Cerebellar cortex (tissue), 1 donor: ENCODE results near the gene TFEB.
A peak's percentile ranks its signal among the peaks of the same experiment; 100 is the strongest.
"Not testable (repeated sequence)": the region's sequence is repeated elsewhere in the genome, so short reads cannot be mapped to it uniquely, and the experiment has no call there.

Source experiments
- DNase-seq: peaks from one replicate; pipeline ENCODE4 v3.0.0-alpha.2; 2015; ENCODE audit warnings: low spot score

The TFEB gene

DNA sequence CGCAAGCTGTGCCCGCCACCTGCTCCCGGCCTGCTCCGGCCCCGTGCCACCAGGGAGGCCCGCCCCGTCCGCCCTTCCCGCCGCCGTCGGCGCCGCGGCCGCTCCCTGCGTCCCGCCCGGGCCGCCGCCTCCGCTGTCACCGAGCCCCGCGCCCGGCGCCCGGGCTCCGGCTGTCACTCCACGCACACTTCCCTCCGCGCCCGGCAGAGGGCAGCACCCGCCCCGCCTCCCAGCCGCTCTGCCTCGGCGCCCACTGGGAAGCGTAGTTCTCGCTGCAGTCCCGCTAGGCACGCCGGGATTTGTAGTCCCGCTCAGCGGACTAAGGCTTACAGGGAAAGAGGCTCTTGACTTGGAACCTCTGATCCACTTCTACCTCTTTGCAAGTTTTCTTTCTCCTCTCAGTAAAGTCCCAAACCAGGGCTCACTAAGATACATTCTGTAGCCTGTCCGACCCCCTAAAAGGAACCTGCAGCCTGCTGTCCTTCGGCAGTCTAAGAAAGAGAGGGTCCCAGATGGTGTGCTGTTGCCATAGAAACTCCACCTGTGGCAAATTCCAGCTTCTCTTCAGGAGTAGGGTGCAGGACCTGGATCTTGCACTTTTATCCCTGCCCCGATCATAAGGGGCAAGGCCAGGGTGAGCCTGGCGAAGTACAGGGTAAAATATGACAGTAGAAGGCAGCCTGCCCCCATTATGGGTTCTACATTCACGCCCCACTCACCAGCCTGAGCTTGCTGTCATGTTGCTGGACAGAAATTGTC, at the start of gene TFEB:
TFEB (minus strand) TSS at position 182 of the 759 bp plus-strand sequence. CDS start 44,395 bp downstream, outside the sequence.
- peak; percentile 95 for DNase-seq

DNA sequence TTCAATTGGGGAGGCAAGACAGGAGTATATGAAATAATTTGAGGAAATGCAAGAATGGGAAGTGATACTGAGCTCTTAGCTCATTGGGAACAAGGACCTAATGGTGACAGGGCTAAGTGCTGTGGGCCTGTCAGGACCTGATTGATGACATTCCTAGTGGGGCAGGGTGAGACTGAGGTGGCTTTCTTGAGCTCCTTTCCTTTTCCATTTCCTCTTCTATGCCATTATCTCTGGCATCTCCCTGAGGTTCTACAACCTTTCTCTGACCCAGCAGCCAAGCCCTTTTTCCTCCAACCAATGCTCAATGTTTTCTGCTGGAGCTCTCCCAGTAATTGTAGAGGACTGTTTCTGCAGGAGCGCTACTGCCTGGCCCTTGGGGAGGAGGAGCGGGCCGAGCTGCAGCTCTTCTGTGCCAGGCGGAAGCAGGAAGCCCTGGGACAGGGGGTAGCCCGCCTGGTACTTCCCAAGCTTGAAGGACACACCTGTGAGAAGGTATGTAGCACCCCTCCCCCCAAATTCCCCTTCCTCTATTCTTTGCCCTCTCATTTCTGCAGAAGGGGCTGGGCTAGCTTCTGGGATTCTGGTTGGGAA, 49.3 kb upstream of the TFEB start:
- no peak for DNase-seq

DNA sequence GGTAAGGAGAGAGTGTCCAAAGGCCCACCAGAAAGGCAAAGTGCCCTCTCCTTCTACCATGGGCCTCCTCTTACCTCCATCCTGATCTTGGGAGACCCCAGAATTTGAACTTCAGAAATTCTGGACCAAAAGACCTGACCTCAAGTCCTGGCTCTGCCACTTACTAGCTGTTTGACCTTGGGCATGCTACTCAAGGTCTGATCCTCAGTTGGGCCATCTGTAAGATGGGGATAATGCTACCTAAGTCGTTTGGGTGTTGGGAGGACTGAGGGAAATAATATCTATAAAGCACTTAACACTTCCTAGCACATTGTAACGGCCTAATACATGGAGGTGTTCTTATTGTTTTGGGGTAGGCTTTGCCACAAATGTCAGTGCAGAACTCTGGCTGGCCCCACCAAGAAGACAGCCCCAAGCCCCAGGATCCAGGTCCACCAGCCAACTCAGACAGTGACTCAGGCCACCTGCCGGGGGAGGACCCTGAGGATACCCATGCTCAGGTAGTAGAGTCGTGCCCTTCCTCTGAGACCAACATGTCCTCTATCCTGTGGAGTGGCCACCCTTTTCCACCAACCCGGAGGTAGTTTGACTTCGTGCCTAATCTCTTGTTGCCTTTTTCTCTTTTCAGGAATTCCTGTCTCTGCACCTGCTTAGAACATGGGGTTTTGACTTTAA, 47.8 kb upstream of the TFEB start:
- no peak for DNase-seq

DNA sequence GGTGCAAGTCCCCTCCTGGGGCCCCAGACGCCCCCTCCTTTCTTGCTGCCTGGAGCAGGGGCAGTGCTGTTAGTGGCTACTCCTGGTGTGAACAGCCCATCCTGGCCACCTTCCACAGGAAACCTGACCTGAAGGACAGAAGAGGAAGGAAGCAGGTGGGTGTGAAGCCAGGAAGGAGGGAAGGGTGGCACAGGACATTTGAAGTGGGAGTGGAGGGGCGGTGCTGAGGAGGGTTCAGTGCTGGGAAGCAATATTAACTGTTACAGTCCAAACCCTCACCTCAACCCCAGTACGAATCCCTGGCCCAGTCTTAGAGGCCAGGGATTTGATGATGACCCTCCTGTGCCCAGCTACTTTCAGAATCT, 45.9 kb upstream of the TFEB start:
- DNase-seq, result no peak

DNA sequence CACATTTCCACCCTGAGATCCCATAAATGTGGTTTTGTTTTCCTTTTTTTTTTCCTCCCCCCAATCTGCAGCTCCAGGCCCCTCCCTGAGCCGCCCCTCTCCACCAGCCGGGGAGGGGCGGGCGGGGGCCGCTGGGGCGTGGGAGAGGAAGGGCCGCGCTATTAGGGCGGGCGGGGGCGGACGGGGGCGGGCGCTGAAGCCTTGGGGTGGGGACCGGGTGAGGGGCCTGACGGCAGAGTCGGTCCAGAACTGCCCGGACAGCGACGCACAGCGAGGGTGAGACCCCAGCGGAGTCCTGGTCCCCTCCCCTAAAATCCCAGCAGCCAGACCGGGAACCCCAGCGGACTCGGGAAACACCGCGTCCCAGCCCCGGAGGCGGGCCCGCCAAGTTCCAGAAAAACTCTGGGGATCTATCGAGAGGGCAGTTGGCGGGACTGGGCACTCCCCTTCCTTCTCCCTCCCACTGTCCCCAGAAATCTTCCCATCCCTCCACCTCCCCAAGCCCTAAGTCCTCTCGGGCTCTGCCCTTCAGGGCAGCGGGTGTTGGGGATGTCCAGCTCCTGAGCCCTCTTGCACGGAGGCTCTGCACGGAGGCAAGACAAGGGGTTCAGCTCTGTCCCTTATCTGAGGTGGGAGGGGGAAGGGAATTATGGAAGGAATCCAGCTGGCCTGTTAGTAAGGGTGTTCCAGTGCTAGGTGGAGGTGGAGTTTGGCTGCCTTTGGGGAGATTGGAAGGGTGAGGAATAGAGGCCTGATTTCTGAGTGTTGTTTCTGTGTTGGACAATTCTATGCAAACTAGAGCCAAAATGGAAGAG, 45.4 kb upstream of the TFEB start, which contains the start of gene PRICKLE4:
PRICKLE4 (plus strand) TSS at position 232 of the 815 bp plus-strand sequence. CDS start 2,692 bp downstream, outside the sequence.
- DNase-seq, result peak; percentile 53

DNA sequence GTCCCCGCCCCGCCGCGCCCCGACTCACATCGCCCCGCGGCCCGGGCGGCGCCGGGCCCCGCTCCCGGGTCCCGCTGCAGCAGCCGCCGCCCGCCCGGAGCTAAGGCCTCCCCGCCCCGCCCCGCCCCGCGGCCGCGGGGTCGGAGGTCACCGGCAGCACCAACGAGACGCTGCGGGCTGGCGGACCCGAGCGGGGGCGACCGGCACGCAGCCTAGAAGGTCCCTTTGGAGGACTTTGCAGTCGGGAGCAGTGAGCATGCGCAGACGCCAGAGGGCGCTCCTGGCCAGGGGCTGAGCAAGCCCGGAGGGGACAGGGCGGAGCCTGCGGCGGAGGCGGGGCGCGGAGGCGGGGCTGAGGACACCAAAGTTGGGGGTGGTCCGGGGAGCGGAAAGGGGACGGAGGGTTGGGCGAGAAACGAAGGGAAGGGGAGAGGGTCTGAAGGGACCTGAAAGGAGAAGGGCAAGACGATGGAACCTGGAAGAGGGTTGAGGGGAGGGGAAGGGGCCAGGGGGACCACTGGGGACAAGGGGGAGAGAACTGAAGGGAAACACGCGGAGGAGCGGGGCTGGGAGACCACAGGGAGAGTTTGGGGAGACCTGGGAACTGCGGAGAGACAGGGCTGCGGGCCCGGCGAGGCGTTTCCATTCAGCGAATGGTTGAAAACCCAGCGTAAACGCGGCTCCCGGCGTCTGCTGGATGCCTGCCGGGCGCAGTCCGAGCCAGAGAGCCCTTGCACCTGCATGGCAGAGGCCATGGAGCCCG, 44.6 kb upstream of the TFEB start, which contains the start of gene FRS3:
FRS3 (minus strand) TSS at position 113 of the 763 bp plus-strand sequence. CDS start 2,913 bp downstream, outside the sequence.
- DNase-seq, result peak; percentile 97

DNA sequence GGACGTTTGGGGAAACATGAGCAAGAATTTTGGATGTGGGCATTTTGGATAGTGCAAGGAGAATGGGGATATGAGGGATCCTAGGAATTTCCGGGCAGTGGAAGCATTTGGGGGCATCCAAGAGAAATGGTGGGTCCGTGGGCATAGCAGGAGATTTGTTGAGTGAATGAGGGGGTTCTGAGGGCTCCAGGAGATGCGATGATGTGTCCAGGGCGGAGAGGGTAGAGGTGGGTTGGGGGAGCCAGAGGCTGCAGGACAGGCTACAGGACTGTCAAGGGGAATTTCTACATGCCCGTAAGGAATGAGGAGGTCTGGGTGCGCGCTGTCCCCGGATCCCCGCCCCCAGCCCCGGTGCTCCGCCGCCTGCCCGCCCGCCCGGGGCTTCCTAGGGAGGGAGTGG, 43.9 kb upstream of the TFEB start:
- DNase-seq, result no peak

DNA sequence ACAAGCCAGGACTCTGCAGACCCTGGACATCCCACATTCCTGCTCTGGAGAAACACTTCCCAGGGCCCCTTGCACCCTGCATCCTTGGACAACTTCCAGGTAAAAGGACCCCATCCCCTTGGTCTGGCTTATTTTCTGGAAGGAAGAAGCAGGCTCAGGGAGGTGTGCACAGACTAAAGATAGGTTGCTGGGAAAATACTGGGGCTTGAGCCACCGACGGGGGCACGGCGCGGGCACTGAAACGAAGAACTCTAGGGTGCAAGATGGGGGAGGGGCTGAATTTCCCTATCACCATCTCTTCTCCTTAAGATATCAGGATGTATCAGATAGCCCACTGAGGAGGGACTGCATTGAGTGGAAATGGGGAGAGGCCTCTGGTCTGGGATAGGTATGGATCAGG, 43.5 kb upstream of the TFEB start:
- no peak for DNase-seq

DNA sequence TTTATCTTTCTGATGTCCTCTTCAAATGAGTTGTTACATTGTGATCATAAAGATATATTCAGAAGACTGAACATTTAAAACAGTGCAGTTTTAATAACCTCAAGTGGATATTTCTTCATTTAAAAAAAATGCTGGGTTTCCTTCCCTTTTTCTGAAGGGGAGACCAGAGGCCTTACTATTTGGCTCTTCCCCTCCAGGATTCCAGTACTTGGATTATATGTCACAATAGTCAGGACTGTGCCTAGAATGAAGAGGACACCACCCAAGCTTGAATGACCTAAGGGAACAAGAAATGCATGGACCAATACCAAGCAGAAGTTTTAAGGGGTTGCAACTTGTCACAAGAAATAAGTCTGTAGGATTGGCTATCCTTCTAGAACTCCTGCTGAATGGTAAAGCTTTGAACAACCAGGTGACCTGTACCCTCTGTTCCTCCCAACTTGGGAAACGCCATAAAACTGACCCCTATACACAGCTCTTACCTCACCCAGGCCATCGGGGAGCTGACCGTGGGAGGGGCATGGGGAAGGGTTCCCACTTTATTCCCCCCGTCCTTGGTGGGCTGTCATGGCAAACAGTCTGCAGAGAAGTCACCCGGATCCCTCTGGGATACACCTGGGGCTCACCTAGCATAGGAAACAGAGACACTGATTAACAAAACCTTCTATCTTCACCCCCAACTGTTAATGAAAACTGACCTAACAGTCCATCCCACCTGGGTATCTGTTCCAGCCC, 42.3 kb upstream of the TFEB start:
- no peak for DNase-seq

DNA sequence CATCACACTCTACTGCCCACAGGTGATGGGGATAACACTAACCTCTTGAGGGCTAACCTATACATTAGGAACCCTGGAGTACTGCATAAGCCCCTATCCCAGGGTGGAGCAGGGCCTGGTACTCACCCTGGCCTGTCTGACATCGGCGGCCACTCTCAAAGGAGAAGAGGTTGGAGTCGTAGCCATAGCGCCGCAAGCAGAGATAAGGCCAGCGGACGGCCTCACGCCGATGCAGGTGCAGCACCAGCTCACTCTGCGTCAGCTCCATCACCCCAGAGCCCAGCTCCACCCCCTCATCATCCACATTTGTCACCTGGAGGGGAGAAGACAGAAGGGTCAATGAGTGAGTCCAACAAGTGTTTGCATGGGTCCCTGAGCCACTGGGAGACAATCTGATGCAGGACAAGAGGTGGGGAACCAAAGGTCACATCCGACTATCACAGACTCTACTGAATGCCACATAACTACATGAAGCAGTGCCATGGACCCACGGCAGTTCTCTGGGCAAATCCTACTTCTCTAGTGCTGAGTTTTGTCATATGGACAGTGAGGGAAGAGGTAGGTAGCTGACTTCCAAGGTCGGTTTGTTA, 40.0 kb upstream of the TFEB start:
- DNase-seq, result no peak

DNA sequence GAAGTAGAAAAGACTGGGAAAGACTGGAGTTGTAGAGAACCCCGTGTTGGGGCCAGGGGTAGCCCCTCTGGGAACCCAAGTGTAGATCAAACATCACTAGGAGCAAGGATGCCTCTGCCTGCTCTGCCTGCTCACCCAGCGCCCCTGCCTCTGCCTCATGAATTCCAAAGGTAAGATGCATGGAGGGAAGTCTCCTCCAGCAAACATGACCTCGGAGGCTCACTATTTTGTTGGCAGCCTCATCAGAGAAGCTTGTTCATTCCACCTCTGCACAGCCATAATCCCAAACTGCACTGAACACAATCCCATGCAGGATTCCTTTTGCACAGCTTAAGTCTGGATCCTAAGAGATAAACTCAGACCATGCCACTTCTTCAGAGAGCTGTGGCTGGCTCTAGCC, 39.4 kb upstream of the TFEB start:
- no peak for DNase-seq

DNA sequence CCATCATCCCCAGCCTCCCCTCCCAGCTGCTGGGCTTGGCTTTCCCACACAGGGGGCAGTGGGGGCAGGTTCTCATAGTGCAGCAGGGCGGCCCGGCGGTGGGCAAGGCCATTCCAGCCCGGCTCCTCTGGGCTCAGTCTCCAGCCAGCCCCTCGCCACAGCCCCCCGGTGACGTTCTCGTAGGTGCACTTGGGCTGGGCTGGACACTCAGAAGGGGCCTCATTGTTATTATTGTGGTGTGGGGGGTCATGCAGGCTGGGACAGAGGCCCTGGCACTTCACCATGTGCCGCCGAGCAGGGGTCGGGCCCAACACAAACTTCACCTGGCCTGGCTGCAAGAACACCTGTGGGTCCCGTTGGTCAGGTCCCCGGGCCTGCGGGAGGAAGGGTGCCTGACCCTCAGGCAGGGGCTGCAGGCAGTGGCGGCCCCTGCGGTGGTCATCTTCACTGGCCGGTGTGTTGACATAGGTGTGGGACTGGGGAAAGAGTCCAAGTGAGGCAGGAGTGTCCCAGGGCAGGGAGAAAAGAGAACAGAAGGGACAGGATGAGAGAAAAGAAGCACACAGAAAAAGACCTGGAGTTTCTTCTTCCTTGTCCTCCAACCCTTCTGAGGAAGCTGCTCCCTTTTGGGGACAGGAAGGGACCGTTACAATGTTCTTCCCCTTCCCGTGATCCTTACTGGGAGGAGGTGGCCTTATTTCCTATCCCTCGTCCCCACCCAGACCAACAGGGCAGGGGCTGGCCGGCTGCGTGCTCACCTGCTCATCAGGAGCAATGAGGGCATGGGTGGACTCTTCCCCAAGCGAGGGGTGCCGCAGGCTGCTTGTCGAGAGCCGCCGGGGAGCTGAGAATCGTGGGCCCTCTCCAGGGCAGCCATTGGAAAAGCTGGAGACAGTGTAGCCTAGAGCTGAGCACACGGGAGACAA, 35.9 kb upstream of the TFEB start:
- no peak for DNase-seq

DNA sequence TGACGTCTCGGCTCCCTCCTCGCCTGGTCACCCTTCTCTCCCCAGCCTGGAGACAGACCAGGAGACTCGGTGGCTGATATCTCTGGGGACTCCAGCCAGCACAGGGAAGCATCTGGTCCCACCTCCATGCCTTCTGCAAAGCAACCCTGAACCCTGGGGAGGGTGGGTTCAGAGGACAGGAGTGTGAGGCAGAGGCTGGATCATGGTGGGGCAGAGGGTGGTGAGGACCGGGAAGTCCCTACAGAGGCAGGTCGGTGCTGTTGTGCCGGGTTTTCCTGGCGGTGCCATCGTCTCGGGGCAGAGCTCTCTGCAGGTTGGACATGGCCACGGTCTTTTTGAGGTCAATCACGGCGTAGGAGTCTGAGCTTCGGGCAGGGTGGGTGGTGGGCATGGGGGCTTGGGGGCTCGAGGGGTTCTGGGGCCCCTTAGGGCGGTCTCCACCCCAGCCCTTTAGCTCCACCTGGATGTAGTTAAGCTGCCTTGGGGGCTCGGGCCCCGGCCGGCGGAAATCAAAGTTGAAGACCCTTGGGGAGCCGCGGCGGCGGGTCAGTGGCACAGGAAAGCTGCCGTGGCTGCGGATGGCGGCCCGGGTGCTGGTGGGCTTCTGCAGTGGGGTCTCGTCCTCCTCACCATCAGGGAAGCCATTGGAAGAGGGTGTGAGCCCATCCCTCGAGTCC, 35.1 kb upstream of the TFEB start:
- DNase-seq, result no peak

DNA sequence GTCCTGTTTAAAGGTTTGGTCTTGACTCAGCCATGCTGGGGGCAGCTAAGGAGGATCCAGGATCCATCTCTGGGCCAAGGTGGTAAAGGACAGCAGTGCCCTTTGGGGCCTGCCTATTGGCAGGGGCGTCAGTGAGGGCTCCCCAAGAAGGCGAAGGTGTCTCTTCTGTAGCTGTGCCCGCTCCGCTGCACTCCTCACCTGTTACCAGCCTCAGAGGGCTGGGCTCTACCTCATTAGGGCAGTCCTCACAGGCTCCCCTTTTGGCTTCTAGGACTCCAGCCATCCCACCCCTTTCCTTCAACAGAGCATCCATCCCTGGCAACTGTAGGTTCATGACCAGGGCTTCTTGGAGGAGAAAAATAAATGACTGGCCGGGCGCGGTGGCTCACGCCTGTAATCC, 34.0 kb upstream of the TFEB start:
- no peak for DNase-seq

DNA sequence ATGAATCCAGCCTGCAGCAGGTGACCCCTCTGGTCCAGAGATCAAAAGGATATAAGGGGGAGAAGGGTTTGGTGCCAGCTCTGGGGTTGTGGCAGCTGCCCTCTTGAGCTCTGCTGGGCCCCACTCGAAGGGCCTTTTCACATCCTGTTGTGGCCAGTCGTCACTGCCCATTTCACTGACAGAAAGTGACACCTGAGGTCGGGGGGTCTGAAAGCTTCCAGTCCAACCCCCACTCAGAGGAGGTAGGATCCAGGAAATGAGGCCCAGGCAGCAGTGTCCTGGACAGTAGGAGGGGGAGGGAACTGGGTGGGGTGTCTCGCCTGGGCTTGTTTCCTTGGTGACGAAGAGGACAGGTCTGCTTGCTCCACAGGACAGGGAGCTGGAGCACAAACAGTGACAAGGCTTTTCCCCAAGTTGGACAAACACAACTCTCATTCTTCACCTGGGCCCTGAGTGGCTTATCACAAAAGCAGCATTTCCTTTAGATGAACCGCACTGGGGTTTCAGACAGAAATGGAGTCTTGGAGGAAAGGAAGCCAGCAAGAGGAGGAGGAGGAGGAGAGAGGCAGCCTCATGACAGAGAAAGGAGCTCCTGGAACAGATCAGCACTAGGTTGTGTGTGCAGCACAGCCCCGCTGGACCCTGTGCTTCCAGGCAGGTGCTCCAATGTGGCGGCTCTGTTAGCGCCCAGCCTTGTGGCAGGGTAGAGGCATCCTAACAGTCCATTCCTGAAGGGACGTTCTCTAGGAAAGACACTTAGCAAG, 33.3 kb upstream of the TFEB start:
- no peak for DNase-seq

DNA sequence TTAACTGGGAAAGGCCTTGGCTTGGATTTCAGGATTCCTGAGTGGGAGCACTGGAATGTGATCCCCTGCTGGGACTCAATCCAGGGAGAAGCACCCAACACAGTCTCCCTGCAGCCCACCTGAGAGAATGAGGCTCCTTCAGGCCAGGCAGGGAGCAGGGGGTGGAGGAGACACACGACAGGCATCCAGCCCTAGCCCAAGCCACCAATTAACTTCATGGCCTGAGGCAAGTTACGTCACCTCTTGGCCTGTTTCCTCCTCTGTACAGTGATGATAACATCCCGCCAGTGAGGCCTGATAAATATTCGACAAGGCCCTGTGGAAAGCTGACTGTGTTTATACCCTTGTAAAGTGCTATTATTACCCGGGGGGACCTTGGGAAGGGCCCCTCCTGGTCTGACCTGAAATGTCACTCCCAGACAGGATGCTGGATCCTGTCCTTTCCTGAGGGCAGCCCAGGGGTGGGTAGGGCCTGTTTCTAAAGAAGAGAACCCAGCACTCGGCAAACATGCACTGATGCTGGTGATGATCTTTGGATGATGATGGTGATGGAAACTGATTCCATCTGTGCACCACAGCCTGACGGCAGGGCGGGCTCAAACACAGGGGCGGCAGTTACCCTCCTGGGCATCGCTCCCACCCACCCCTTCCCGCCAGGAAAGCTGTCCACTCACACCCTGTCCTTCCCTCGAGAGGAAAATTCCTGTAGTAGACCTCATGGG, 31.9 kb upstream of the TFEB start:
- no peak for DNase-seq

DNA sequence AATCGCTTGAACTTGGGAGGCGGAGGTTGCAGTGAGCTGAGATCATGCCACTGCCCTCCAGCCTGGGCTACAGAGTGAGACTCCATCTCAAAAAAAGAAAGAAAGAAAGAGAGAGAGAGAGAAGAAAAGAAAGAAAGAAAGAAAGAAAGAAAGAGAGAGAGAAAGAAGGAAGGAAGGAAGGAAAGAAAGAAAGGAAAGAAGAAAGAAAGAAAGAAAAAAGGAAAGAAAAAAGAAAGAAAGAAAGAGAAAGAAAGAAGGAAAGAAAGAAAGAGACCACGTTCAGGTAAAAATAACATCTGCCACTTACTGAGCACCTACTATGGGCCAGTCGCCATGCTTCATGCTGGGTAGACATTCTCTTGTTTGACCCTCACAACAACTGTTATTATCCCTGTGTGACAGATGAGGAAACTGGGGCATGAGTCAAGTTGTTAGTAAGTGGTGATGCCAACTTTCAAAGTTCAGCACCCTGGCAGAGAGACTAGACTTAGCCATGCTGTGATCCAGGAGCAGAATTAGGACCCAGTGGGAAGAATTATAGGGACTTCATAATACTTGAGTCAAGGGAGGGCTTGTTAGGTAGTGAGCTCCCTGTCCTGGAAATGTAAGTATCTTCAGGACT, 30.7 kb upstream of the TFEB start:
- DNase-seq, result not testable (repeated sequence)
